GM12864 (cell line): ENCODE measurements around the gene ZNF385B.

Experiments
- DNase-seq: peaks from one replicate; pipeline ENCODE4 v3.0.0-alpha.2; 2011; ENCODE audit warnings: low read depth
- H3K4me3 ChIP-seq: 2 replicates; pipeline ENCODE4 v1.5.1; 2011; ENCODE audit warnings: mild to moderate bottlenecking, low read depth, low read length, control low read depth
- CTCF ChIP-seq: IDR thresholded peaks from 2 replicates; pipeline ENCODE4 v1.5.1; 2011; ENCODE audit warnings: low read depth, mild to moderate bottlenecking, moderate library complexity, low read length, control low read depth, inconsistent platforms; ENCODE audit errors: missing control alignments

Gene ZNF385B

GRCh38 chr2:179410552-179411356, 450.7 kb downstream of the ZNF385B start:
- DNase-seq, result peak; percentile 21
- no peak overlapping the region for H3K4me3 ChIP-seq
- peak; percentile 85 for TF ChIP-seq CTCF

GRCh38 chr2:179403624-179404023, 457.8 kb downstream of the ZNF385B start:
- H3K4me3 ChIP-seq, result no peak overlapping the region
- no peak for DNase-seq
- TF ChIP-seq CTCF, result no peak

- TF ChIP-seq CTCF, result no peak
- DNase-seq, result no peak
- no peak overlapping the region for H3K4me3 ChIP-seq
Observed at GRCh38 chr2:179393481-179393880, 467.9 kb downstream of the ZNF385B start.
